HG03342 (cell line): ENCODE measurements around the gene POR.

Experiments used
- ATAC-seq: cut with Tn5 transposase; IDR thresholded peaks from one replicate; pipeline ENCODE4 v1.9.1; 2021; ENCODE audit warnings: mild to moderate bottlenecking, moderate library complexity; ENCODE audit not compliant: unreplicated experiment

Gene POR

GRCh38 chr7:75950111-75950681, 35.2 kb downstream of the POR start:
- no peak for ATAC-seq

GRCh38 chr7:75951506-75951905, 36.6 kb downstream of the POR start:
- no peak for ATAC-seq

GRCh38 chr7:75953431-75953830, 38.5 kb downstream of the POR start:
- ATAC-seq: no peak

GRCh38 chr7:75953931-75954330, 39.0 kb downstream of the POR start:
- ATAC-seq: no peak

GRCh38 chr7:75955331-75955955, 40.5 kb downstream of the POR start:
- ATAC-seq: no peak

DNA sequence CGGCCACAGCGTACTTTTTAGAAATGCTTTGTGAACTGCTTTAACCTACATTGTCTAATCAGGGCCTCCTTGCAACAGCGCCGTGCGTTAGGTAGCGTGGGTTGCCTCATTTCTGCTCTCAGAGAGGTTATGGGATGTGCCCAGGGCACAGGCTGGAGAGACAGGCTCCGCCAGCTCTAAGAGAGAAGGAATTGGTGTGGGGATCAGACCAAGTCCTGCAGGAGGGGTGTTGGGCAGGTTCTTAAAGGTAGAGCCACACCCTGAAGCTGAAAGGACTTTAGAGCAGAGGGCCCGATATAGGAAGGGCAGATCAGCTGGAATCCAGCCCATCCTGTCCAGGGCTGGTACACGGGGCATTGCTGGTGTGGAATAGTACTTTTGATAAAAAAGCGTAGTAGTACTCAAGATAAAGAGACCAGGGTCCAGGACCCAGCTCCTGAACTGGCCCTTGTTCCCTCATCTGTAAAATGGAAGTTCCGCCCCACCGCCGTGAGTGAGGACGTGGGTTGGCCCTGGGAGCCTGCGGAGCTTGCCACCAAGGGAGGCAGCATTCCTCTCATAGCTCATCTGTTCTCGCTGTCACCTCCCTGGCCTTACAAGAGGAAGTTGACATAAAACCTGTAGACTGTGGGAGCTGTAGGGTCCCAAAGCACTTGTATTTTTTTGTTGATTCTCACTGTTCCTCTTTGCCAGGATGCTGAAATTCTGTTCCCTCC, 42.2 kb downstream of the POR start:
- ATAC-seq: no peak

DNA sequence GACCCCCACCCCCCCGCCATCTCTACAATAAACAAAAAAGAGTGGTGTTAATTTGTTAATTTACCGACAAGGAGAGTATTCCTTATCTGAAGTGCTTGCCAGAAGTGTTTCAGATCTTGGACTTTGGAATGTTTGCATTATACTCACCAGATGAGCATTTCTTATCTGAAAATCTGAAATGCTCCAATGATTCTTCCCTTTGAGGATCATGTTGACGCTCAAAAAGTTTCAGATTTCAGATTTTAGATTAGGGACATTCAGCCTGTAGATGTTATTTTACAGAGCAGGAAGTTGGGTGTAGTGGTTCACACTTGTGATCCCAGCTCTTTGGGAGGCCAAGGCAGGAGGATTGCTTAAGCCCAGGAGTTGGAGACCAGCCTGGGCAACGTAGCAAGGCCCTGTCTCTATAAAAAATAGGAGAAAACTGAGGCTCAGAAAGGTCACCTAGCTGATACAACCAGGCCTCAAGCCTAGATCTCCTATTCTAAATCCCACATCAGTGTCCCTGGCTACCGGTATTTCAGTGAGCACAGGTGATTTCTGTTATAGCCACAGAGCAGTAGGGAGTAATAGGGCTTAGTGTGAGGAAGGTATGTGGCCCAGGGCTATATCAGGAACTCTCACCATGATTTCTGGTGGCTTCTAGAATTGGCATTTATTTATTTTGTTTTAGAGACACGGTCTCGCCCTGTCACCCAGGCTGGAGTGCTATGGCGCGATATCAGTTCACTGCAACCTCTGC, 44.0 kb downstream of the POR start:
- ATAC-seq: no peak

DNA sequence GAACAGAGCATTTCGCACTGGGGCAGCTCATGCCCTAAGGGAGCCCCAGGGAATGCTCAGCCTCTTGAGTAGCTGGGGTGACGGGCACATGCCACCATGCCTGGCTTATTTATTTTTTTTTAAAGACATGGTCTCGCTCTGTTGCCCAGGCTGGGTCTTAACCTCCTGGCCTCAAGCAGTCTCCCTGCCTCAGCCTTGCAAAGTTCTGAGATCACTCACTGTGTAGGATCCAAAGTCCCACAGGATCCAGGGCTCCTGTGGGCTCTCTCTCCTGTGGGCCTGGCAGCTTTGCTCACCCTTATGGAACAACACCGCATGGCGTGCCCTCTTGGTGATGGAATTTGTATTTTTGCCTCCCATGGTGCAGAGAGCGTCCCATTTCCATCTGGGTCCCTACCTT, 45.4 kb downstream of the POR start:
- ATAC-seq: no peak

DNA sequence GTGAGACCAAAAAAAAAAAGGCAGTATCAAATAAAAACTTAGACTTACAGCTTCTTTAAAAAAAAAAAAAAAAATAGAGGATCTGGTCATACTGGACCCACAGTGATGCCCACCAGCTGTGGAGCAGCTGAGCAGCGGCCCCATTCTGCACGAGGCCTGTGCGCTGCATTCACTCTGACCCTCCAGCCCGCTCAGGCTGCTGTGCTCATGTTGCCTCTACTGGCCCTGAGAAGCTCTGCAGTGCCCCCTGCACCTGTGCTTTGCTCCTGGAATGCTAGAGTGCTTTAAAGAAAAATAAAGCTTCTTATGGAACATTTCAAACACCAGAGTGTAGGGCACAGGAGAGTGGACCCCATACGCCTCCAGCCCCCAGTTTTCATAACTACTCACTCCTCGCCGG, 46.3 kb downstream of the POR start:
- ATAC-seq: no peak

GRCh38 chr7:75962607-75963380, 47.8 kb downstream of the POR start:
- ATAC-seq: no peak

DNA sequence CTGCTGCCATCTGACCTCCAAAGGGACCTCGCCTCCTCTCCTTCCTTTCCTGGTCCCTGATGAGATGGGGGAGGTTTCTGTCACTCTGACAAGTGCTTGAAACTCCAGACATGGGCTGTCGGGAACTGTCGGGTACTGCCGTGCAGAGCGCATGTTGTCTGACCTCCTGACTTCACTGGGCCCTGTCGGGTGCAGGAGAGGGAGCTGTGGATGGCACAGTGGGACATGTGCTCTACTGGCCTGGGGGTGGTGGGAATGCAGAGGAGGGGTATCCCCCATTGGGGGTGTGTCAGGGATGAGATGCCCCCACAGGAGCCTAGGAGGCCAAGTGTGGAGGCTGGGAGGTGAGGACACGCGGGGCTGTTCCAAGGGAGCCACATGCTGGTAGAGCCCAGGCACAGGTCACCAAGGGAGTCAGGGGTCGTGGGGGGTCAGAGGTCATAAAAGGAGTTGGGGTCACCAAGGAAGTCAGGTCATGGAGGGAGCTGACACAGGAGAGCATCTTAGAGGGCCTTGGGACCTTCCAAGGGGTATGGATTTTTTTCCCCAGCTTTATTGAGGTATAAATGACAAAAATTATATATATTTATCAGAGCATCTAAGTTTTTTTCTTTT, 48.5 kb downstream of the POR start:
- no peak for ATAC-seq

DNA sequence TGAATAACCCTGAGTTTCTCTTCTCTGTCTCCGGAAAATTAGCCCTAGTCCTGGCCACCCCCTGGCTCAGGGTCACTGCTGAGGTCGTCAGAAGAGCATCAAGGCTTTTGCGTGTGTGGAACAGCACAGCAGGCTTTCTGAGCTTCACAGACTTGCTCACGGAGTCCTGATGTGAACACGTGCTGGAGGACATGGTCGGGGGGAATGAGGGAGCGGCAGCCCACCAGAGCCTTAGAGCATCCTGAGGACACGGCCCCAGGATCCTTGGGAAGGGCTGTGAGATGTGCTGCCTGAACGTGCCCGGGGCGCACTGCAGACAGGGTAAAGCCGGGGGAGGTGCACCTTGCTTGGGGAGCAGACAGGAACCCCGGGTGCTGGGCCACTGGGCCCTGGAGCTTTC, 50.7 kb downstream of the POR start:
- ATAC-seq: no peak

GRCh38 chr7:75966190-75966961, 51.4 kb downstream of the POR start:
- no peak for ATAC-seq

- no peak for ATAC-seq
Measured at GRCh38 chr7:75967055-75967454, 52.1 kb downstream of the POR start.

- ATAC-seq: no peak
Measured at GRCh38 chr7:75967487-75967997, 52.6 kb downstream of the POR start.

GRCh38 chr7:75968012-75968411, 53.1 kb downstream of the POR start:
- ATAC-seq: no peak

- ATAC-seq: no peak
Measured at GRCh38 chr7:75968561-75969001, 53.6 kb downstream of the POR start.

- ATAC-seq: no peak
Measured at GRCh38 chr7:75969182-75969581, 54.2 kb downstream of the POR start.

- ATAC-seq: no peak
Measured at GRCh38 chr7:75969704-75970498, 54.9 kb downstream of the POR start.
